Colonic mucosa (tissue), 4 donors: Measurements from ENCODE around the gene TOMM40. TPM values are rescaled to one million over a fixed set of nuclear protein-coding genes. Genes with fewer than 3 reads are reported as not detected.
A peak's percentile ranks its signal among the peaks of the same experiment; 100 is the strongest.

Source experiments
- DNase-seq: peaks from one replicate; pipeline ENCODE4 v3.0.0-alpha.2; 2020
- H3K27ac ChIP-seq: fragments of 200-600 bp; one replicate; pipeline ENCODE4 v1.8.0; 2021
- H3K27me3 ChIP-seq: fragments of 200-600 bp; one replicate; pipeline ENCODE4 v1.8.0; 2021
- H3K36me3 ChIP-seq: fragments of 200-600 bp; one replicate; pipeline ENCODE4 v1.8.0; 2021
- H3K4me1 ChIP-seq: fragments of 200-600 bp; one replicate; pipeline ENCODE4 v1.8.0; 2021; ENCODE audit warnings: mild to moderate bottlenecking
- H3K4me3 ChIP-seq: fragments of 200-600 bp; one replicate; pipeline ENCODE4 v1.8.0; 2021
- H3K9ac ChIP-seq, 2 donors: one replicate each; pipeline ENCODE4 v1.7.0; 2013; ENCODE audit warnings: control low read depth in 2 of 2, low read depth in 2 of 2, low read length in 2 of 2
- H3K9me3 ChIP-seq: fragments of 200-600 bp; one replicate; pipeline ENCODE4 v1.8.0; 2021
- intact Hi-C: fragments of 100-400 bp; cut with DNase I; formaldehyde crosslinking; loops from one replicate; pipeline ENCODE4 v1.14.1; 2022
- total RNA-seq, 2 donors: library from RNA; stranded (reverse); fragmentation: NEBNext Ultra II Directional in 1 of 2; extraction: Animal tissue kit (Norgen Biotek cat#: 25700) in 1 of 2; gene quantifications; one replicate each; pipeline ENCODE4 v1.2.1, GENCODE V29; 2021
- TF ChIP-seq, protein P1 (sequence below): fragments of 200-600 bp; IDR thresholded peaks from one replicate; pipeline ENCODE4 v1.8.0; 2022; ENCODE audit warnings: antibody characterized with exemption, mild to moderate bottlenecking
- donor health status: healthy.
- donor health status: DM: no; HTN: no; CAD: no.
- donor health status: DM: no; HTN: no; CAD: no.

TOMM40 gene
- total RNA-seq, 2 donors from 2014 or later = 60.0 to 167 TPM

DNA sequence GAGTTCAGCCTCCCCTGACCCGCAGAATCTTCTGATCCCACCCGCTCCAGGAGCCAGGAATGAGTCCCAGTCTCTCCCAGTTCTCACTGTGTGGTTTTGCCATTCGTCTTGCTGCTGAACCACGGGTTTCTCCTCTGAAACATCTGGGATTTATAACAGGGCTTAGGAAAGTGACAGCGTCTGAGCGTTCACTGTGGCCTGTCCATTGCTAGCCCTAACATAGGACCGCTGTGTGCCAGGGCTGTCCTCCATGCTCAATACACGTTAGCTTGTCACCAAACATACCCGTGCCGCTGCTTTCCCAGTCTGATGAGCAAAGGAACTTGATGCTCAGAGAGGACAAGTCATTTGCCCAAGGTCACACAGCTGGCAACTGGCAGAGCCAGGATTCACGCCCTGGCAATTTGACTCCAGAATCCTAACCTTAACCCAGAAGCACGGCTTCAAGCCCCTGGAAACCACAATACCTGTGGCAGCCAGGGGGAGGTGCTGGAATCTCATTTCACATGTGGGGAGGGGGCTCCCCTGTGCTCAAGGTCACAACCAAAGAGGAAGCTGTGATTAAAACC, 13.5 kb downstream of the TOMM40 start:
- no peak overlapping the region for H3K27ac ChIP-seq
- no peak for DNase-seq
- intact Hi-C loops = no loop called here

DNA sequence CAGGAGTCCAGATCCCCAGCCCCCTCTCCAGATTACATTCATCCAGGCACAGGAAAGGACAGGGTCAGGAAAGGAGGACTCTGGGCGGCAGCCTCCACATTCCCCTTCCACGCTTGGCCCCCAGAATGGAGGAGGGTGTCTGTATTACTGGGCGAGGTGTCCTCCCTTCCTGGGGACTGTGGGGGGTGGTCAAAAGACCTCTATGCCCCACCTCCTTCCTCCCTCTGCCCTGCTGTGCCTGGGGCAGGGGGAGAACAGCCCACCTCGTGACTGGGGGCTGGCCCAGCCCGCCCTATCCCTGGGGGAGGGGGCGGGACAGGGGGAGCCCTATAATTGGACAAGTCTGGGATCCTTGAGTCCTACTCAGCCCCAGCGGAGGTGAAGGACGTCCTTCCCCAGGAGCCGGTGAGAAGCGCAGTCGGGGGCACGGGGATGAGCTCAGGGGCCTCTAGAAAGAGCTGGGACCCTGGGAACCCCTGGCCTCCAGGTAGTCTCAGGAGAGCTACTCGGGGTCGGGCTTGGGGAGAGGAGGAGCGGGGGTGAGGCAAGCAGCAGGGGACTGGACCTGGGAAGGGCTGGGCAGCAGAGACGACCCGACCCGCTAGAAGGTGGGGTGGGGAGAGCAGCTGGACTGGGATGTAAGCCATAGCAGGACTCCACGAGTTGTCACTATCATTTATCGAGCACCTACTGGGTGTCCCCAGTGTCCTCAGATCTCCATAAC, 14.5 kb downstream of the TOMM40 start, which contains the start of gene APOE:
APOE (plus strand) TSS at position 360 of the 724 bp plus-strand sequence. CDS start 829 bp downstream, outside the sequence.
- no peak for DNase-seq
- Histone ChIP-seq H3K36me3 (no peaks in the 10 kb centered on the region), H3K27ac (no peak within 1 kb of the TSS)

More for the DNA sequence above, 13.5 kb downstream of the TOMM40 start:
- H3K27me3 ChIP-seq = peaks cover 8% of the 10 kb centered on the region
- no peaks in the 10 kb centered on the region for H3K9me3 ChIP-seq
- no peaks in the 10 kb centered on the region for H3K4me1 ChIP-seq
- no peak overlapping the region for H3K4me3 ChIP-seq
- no peak overlapping the region for H3K9ac ChIP-seq
- TF ChIP-seq, protein P1, sequence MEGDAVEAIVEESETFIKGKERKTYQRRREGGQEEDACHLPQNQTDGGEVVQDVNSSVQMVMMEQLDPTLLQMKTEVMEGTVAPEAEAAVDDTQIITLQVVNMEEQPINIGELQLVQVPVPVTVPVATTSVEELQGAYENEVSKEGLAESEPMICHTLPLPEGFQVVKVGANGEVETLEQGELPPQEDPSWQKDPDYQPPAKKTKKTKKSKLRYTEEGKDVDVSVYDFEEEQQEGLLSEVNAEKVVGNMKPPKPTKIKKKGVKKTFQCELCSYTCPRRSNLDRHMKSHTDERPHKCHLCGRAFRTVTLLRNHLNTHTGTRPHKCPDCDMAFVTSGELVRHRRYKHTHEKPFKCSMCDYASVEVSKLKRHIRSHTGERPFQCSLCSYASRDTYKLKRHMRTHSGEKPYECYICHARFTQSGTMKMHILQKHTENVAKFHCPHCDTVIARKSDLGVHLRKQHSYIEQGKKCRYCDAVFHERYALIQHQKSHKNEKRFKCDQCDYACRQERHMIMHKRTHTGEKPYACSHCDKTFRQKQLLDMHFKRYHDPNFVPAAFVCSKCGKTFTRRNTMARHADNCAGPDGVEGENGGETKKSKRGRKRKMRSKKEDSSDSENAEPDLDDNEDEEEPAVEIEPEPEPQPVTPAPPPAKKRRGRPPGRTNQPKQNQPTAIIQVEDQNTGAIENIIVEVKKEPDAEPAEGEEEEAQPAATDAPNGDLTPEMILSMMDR = no peak
- no peaks in the 10 kb centered on the region for H3K36me3 ChIP-seq

GRCh38 chr19:44907613-44908012, 16.6 kb downstream of the TOMM40 start:
- Histone ChIP-seq H3K27me3 (peaks cover 8% of the 10 kb centered on the region), H3K9ac (no peak overlapping the region), H3K4me3 (no peak overlapping the region), H3K36me3 (no peaks in the 10 kb centered on the region), H3K9me3 (no peaks in the 10 kb centered on the region), H3K27ac (no peak overlapping the region), H3K4me1 (no peaks in the 10 kb centered on the region)
- intact Hi-C loops = no loop called here
- TF ChIP-seq, protein P1 = no peak
- DNase-seq = no peak

More for the DNA sequence above, 14.5 kb downstream of the TOMM40 start, which contains the start of gene APOE:
- Histone ChIP-seq H3K27me3 (peaks cover 8% of the 10 kb centered on the region), H3K4me1 (no peaks in the 10 kb centered on the region), H3K9ac (peak within 1 kb of the TSS; percentile 23 to 50), H3K4me3 (peak within 1 kb of the TSS; percentile 14), H3K9me3 (no peaks in the 10 kb centered on the region)
- intact Hi-C loops = no loop called here
- TF ChIP-seq, protein P1 = no peak

GRCh38 chr19:44908074-44908835, 17.2 kb downstream of the TOMM40 start:
- Histone ChIP-seq H3K4me1 (no peaks in the 10 kb centered on the region), H3K27ac (no peak overlapping the region), H3K27me3 (peaks cover 8% of the 10 kb centered on the region), H3K9me3 (no peaks in the 10 kb centered on the region), H3K9ac (no peak overlapping the region), H3K4me3 (no peak overlapping the region), H3K36me3 (no peaks in the 10 kb centered on the region)
- TF ChIP-seq, protein P1 = no peak
- no peak for DNase-seq
- intact Hi-C loops = no loop called here

- Histone ChIP-seq H3K27me3 (peaks cover 8% of the 10 kb centered on the region), H3K9ac (no peak overlapping the region), H3K36me3 (no peaks in the 10 kb centered on the region), H3K9me3 (no peaks in the 10 kb centered on the region), H3K4me3 (no peak overlapping the region), H3K4me1 (no peaks in the 10 kb centered on the region), H3K27ac (no peak overlapping the region)
- no peak for DNase-seq
- TF ChIP-seq, protein P1 = no peak
- intact Hi-C loops = no loop called here
Observed at GRCh38 chr19:44908836-44909261, 17.8 kb downstream of the TOMM40 start.
